Left forelimb (tissue), 1 donor: ENCODE data around the gene ESPL1.

Experiments
- DNase-seq: peaks from one replicate; pipeline ENCODE4 v3.0.0-alpha.2; 2018; ENCODE audit warnings: low spot score

ESPL1 gene

GRCh38 chr12:53231671-53231920 is 36.5 kb upstream of the ESPL1 start:
- no peak for DNase-seq

GRCh38 chr12:53231921-53232645 is 36.0 kb upstream of the ESPL1 start, which contains the start of gene RARG:
RARG (minus strand) TSS chr12:53232209; CDS start chr12:53227545, 4,664 bp downstream.
- DNase-seq = peak; percentile 77

GRCh38 chr12:53232646-53233461 is 35.2 kb upstream of the ESPL1 start:
- peak; percentile 62 for DNase-seq

- DNase-seq = peak; percentile 65
Observed at GRCh38 chr12:53233671-53234121, 34.4 kb upstream of the ESPL1 start.

GRCh38 chr12:53234271-53234914 is 33.7 kb upstream of the ESPL1 start:
- peak; percentile 78 for DNase-seq

GRCh38 chr12:53235164-53235563 is 32.9 kb upstream of the ESPL1 start:
- DNase-seq = no peak

- DNase-seq = no peak
Observed at GRCh38 chr12:53235742-53236442, 32.2 kb upstream of the ESPL1 start.

GRCh38 chr12:53236443-53237111 is 31.5 kb upstream of the ESPL1 start:
- no peak for DNase-seq

- DNase-seq = no peak
Observed at GRCh38 chr12:53239643-53240258, 28.3 kb upstream of the ESPL1 start.

GRCh38 chr12:53241623-53242412 is 26.3 kb upstream of the ESPL1 start:
- DNase-seq = no peak

GRCh38 chr12:53244337-53244736 is 23.8 kb upstream of the ESPL1 start:
- no peak for DNase-seq

GRCh38 chr12:53245286-53245685 is 22.8 kb upstream of the ESPL1 start:
- DNase-seq = no peak

- DNase-seq = peak; percentile 96
Observed at GRCh38 chr12:53251477-53252348, 16.4 kb upstream of the ESPL1 start.

- DNase-seq = no peak
Observed at GRCh38 chr12:53252349-53252916, 15.7 kb upstream of the ESPL1 start.

- no peak for DNase-seq
Observed at GRCh38 chr12:53253298-53253697, 14.8 kb upstream of the ESPL1 start.

GRCh38 chr12:53254816-53255545 is 13.1 kb upstream of the ESPL1 start:
- no peak for DNase-seq

- DNase-seq = no peak
Observed at GRCh38 chr12:53255996-53256395, 12.1 kb upstream of the ESPL1 start.
